Peyer's patch (tissue), 4 donors: ENCODE measurements around the gene SLF2. TPM values are rescaled to one million over a fixed set of nuclear protein-coding genes. Genes with fewer than 3 reads are reported as not detected.

ENCODE experiments used
- DNase-seq, 3 donors: peaks; one replicate each; pipeline ENCODE4 v3.0.0-alpha.2; 2017 to 2019
- H3K27ac ChIP-seq, 4 donors: fragments of 200-600 bp; sonication (generic); one replicate each; pipeline ENCODE4 v1.5.1; 2016 to 2019
- H3K27me3 ChIP-seq, 2 donors: fragments of 200-600 bp; sonication (generic); one replicate each; pipeline ENCODE4 v1.5.1; 2019
- H3K36me3 ChIP-seq, 3 donors: fragments of 200-600 bp; sonication (generic); one replicate each; pipeline ENCODE4 v1.5.1; 2016 to 2019
- H3K4me1 ChIP-seq, 4 donors: fragments of 200-600 bp; sonication (generic); one replicate each; pipeline ENCODE4 v1.5.1; 2016 to 2019
- H3K4me3 ChIP-seq, 4 donors: fragments of 200-600 bp; sonication (generic); 1 replicate in 3 of 4; 2 replicates in 1 of 4; pipeline ENCODE4 v1.5.1; 2016 to 2019; ENCODE audit warnings: mild to moderate bottlenecking in 1 of 4
- H3K9me3 ChIP-seq, 4 donors: fragments of 200-600 bp; sonication (generic); one replicate each; pipeline ENCODE4 v1.5.1; 2016 to 2019; ENCODE audit warnings: mild to moderate bottlenecking in 1 of 4
- POLR2A ChIP-seq, 2 donors: fragments of 450-650 bp; IDR thresholded peaks; one replicate each; pipeline ENCODE4 v1.5.1; 2017; ENCODE audit warnings: antibody characterized with exemption in 2 of 2, mild to moderate bottlenecking in 2 of 2, moderate library complexity in 2 of 2
- total RNA-seq, 4 donors: library from RNA; depleted of rRNA; stranded (reverse); fragments of >200 nt; gene quantifications; one replicate each; pipeline ENCODE4 v1.1.0, GENCODE V29; 2016
- TF ChIP-seq, protein P1 (sequence below), 6 experiments: fragments of 450-650 bp in 4 of 6; fragments of 200-600 bp in 2 of 6; sonication (generic) in 1 of 6; IDR thresholded peaks; one replicate each; pipeline ENCODE4 v1.5.1; 2017 to 2019; ENCODE audit warnings: antibody characterized with exemption in 6 of 6, mild to moderate bottlenecking in 3 of 6, moderate library complexity in 1 of 6

The SLF2 gene
- total RNA-seq, 4 donors from 2014 or later: 11.0 to 37.2 (median 32.0) TPM

DNA sequence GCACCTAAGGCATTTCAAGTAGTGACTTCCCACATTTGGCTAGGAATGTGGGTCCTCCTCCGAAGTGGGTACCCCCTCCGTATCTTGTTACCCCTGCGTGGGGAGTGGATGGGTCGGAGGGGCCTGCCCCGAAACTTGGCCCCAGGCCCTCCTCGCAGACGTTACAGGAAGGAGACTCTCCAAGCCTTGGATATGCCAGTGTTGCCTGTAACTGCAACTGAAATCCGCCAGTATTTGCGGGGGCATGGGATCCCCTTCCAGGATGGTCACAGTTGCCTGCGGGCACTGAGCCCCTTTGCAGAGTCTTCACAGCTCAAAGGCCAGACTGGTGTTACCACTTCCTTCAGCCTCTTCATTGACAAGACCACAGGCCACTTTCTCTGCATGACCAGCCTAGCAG is 75.4 kb downstream of the SLF2 start:
- no peak for DNase-seq
- Histone ChIP-seq H3K4me3 (peak overlapping the region; percentile 87 to 92 (median 91)), H3K27ac (no peak overlapping the region), H3K36me3 (peaks cover 0 to 22% (median 0%) of the 10 kb centered on the region in 3 donors), H3K27me3 (no peaks in the 10 kb centered on the region), H3K4me1 (peaks cover 0 to 24% (median 16%) of the 10 kb centered on the region in 4 donors), H3K9me3 (no peaks in the 10 kb centered on the region)
- TF ChIP-seq, protein P1, sequence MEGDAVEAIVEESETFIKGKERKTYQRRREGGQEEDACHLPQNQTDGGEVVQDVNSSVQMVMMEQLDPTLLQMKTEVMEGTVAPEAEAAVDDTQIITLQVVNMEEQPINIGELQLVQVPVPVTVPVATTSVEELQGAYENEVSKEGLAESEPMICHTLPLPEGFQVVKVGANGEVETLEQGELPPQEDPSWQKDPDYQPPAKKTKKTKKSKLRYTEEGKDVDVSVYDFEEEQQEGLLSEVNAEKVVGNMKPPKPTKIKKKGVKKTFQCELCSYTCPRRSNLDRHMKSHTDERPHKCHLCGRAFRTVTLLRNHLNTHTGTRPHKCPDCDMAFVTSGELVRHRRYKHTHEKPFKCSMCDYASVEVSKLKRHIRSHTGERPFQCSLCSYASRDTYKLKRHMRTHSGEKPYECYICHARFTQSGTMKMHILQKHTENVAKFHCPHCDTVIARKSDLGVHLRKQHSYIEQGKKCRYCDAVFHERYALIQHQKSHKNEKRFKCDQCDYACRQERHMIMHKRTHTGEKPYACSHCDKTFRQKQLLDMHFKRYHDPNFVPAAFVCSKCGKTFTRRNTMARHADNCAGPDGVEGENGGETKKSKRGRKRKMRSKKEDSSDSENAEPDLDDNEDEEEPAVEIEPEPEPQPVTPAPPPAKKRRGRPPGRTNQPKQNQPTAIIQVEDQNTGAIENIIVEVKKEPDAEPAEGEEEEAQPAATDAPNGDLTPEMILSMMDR (IDR thresholded peaks at IDR 0.05): no peak
- TF ChIP-seq POLR2A (IDR thresholded peaks at IDR 0.05): no peak

DNA sequence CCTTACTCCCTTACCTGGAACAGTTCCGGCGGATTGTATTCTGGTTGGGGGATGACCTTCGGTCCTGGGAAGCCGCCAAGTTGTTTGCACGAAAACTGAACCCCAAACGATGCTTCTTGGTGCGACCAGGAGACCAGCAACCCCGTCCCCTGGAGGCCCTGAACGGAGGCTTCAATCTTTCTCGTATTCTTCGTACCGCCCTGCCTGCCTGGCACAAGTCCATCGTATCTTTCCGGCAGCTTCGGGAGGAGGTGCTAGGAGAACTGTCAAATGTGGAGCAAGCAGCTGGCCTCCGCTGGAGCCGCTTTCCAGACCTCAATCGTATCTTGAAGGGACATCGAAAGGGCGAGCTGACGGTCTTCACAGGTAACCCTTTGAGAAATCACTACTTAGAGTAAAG is 76.3 kb downstream of the SLF2 start:
- H3K36me3 ChIP-seq: peaks cover 0 to 18% (median 0%) of the 10 kb centered on the region in 3 donors
- TF ChIP-seq, protein P1 (IDR thresholded peaks at IDR 0.05): no peak
- no peak for TF ChIP-seq POLR2A (IDR thresholded peaks at IDR 0.05)
- no peaks in the 10 kb centered on the region for H3K27me3 ChIP-seq
- no peak for DNase-seq
- no peaks in the 10 kb centered on the region for H3K9me3 ChIP-seq
- H3K27ac ChIP-seq: no peak overlapping the region
- peaks cover 0 to 24% (median 16%) of the 10 kb centered on the region in 4 donors for H3K4me1 ChIP-seq
- H3K4me3 ChIP-seq: no peak overlapping the region

DNA sequence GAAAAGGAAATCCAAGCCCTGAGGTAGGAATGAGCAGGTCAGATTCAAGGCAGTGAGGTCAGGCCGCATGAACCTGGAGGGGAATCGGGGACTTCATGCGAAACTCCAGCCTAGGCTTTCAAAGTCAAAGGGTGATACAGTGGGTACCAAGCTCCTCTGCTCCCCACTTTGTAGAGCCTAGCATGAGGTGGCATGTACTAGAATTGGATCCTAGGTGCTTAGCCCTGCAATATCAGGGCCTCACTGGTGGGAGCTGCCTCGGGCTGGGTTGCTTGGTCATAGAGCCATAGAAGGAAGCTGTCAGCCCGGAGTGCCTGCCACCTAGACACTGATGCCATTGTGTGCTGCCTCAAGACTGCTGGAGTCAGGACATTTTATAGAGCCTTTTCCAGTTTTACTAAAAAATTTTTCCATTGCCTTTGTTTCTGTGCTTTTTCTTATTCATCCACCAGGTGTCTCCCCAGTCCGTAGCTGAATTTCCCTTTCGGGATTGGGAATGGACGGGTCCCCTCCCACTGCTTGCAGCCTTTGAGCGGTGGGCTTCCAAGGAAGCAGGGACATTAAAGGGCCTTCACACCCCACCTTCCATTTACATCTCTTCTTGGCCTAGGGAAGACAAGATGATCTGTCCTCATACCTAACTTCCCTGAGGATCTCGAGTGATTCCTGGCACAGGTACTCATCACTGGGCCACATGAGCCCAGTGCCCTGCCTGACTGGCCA is 81.4 kb downstream of the SLF2 start:
- Histone ChIP-seq H3K4me3 (no peak overlapping the region), H3K27ac (no peak overlapping the region), H3K27me3 (no peaks in the 10 kb centered on the region), H3K36me3 (peaks cover 0 to 18% (median 0%) of the 10 kb centered on the region in 3 donors), H3K4me1 (peaks cover 0 to 18% (median 9%) of the 10 kb centered on the region in 4 donors), H3K9me3 (no peaks in the 10 kb centered on the region)
- no peak for TF ChIP-seq POLR2A (IDR thresholded peaks at IDR 0.05)
- TF ChIP-seq, protein P1 (IDR thresholded peaks at IDR 0.05): peak in 5 of 6 experiments; percentile 18 to 73 (median 69)
- DNase-seq: no peak

DNA sequence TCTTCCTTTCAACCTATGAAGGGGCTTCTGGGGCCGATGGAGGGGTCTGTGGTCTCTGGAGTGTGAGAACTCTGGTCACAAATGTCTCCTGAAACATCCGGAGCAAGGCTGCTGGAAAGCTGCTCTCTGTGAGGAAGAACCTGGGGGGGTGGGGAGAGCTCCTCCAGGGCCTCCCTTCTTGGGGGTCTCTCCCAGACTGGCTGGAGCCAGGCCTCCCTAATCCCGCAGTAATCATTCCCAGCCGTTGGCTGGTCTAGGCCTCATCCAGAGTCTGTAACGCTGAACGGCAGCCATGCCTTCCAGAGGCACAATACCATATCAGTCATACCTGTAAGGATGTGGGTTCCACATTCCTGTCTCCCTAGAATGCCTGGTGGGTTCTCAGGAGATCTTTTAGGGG is 82.4 kb downstream of the SLF2 start:
- H3K4me1 ChIP-seq: peaks cover 0 to 19% (median 11%) of the 10 kb centered on the region in 4 donors
- TF ChIP-seq, protein P1 (IDR thresholded peaks at IDR 0.05): no peak
- no peak for TF ChIP-seq POLR2A (IDR thresholded peaks at IDR 0.05)
- no peaks in the 10 kb centered on the region for H3K27me3 ChIP-seq
- no peak overlapping the region for H3K27ac ChIP-seq
- H3K9me3 ChIP-seq: no peaks in the 10 kb centered on the region
- no peak for DNase-seq
- peaks cover 0 to 18% (median 0%) of the 10 kb centered on the region in 3 donors for H3K36me3 ChIP-seq
- no peak overlapping the region for H3K4me3 ChIP-seq

DNA sequence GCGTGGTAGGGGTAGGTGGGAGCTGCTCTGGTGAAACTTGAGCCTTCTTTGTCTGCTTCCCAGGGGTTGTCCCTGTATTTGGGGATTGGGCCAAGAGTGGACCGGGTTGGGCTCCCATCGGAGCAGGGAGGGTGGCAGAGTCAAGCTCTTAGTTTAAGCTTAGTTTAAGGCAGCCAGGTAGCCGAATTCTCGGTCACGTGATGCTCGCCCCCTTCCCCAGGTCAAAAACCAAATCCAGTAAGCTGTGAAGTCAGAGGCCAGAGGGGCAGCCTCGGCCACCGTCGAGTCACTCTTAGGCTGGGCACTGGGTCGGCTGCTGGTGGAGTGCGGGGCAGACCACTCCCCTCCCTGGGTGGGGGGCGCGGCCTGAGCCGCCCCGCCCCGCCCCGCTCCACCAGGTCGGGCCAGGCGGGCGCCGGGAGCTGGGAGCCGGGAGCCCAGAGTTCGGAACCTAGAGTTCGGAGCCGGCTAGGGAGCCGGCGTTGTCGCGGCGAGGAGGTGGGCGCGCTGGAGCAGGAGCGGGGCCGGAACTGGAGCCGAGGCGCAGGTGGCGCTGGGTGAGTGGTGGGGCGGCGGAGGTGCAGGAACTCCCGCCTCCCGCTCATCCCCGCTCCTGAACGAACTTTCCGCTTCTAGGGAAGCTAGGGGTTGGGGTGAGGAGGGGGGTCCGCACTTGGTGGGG is 84.1 kb downstream of the SLF2 start:
- H3K27ac ChIP-seq: peak overlapping the region; percentile 95 to 100 (median 96)
- peak in 2 of 3 donors; percentile 60 to 71 for DNase-seq
- H3K9me3 ChIP-seq: no peaks in the 10 kb centered on the region
- no peaks in the 10 kb centered on the region for H3K27me3 ChIP-seq
- TF ChIP-seq, protein P1 (IDR thresholded peaks at IDR 0.05): no peak
- no peak for TF ChIP-seq POLR2A (IDR thresholded peaks at IDR 0.05)
- H3K4me3 ChIP-seq: peak overlapping the region; percentile 75 to 96 (median 79)
- H3K4me1 ChIP-seq: peaks cover 0 to 33% (median 13%) of the 10 kb centered on the region in 4 donors
- peaks cover 0 to 9% (median 0%) of the 10 kb centered on the region in 3 donors for H3K36me3 ChIP-seq
